PC-9 (cell line): Measurements from ENCODE around the gene DOCK7.

Experiments
- EZH2 ChIP-seq: fragments of 200-600 bp; sonication (generic); IDR thresholded peaks from 2 replicates; pipeline ENCODE4 v1.8.0; 2017; ENCODE audit warnings: antibody characterized with exemption, low read depth
- TF ChIP-seq, protein P1 (sequence below): fragments of 200-600 bp; sonication (generic); conservative IDR thresholded peaks from 2 replicates; pipeline ENCODE4 v1.6.1; 2017; ENCODE audit warnings: mixed run types, antibody characterized with exemption, mild to moderate bottlenecking, moderate library complexity

DNA sequence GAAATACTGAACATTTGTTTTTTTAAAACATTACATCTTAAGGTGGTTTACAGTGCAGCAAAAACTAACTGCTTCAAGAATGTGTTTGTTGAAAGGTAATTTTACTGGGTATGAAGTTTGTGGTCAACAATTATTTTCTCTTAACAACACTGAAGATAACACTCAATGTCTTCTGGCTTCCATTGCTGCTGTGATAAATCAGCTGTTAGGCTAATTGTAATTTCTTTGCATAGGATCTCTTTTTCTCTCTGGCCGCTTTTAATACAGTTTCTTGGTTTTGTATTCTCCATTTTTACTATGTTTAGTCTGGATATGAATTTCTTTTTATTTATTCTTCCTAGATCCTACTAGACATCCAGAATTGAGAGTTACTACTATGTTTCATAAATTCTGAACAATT is 44.9 kb downstream of the DOCK7 start:
- TF ChIP-seq, protein P1, sequence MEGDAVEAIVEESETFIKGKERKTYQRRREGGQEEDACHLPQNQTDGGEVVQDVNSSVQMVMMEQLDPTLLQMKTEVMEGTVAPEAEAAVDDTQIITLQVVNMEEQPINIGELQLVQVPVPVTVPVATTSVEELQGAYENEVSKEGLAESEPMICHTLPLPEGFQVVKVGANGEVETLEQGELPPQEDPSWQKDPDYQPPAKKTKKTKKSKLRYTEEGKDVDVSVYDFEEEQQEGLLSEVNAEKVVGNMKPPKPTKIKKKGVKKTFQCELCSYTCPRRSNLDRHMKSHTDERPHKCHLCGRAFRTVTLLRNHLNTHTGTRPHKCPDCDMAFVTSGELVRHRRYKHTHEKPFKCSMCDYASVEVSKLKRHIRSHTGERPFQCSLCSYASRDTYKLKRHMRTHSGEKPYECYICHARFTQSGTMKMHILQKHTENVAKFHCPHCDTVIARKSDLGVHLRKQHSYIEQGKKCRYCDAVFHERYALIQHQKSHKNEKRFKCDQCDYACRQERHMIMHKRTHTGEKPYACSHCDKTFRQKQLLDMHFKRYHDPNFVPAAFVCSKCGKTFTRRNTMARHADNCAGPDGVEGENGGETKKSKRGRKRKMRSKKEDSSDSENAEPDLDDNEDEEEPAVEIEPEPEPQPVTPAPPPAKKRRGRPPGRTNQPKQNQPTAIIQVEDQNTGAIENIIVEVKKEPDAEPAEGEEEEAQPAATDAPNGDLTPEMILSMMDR, result no peak
- no peak for TF ChIP-seq EZH2
